Trophoblast cell (in vitro differentiated cells and primary cell): Measurements from ENCODE around the gene PPM1A.

Experiments used
- DNase-seq, 2 donors: peaks; one replicate each; pipeline ENCODE4 v3.0.0-alpha.2; 2016
- H2AFZ ChIP-seq: 2 replicates; pipeline ENCODE4 v1.6.1; 2013; ENCODE audit warnings: low read length, moderate library complexity, mild to moderate bottlenecking; ENCODE audit not compliant: insufficient read depth, poor library complexity
- H2AK5ac ChIP-seq: 2 replicates; pipeline ENCODE4 v1.6.1; 2013; ENCODE audit warnings: mild to moderate bottlenecking, low read length
- H2BK120ac ChIP-seq: 2 replicates; pipeline ENCODE4 v1.6.1; 2013; ENCODE audit warnings: low read length, mild to moderate bottlenecking, moderate library complexity; ENCODE audit not compliant: insufficient read depth, poor library complexity
- H2BK12ac ChIP-seq: 2 replicates; pipeline ENCODE4 v1.6.1; 2013; ENCODE audit warnings: mild to moderate bottlenecking, low read length, moderate library complexity
- H2BK5ac ChIP-seq: 2 replicates; pipeline ENCODE4 v1.6.1; 2013; ENCODE audit warnings: low read length, low read depth, moderate library complexity, mild to moderate bottlenecking; ENCODE audit not compliant: poor library complexity
- H3K14ac ChIP-seq: 2 replicates; pipeline ENCODE4 v1.6.1; 2013; ENCODE audit warnings: mild to moderate bottlenecking, low read length
- H3K18ac ChIP-seq: 2 replicates; pipeline ENCODE4 v1.6.1; 2013; ENCODE audit warnings: mild to moderate bottlenecking, low read length
- H3K23ac ChIP-seq: 2 replicates; pipeline ENCODE4 v1.6.1; 2013; ENCODE audit warnings: low read length
- H3K27ac ChIP-seq: 2 replicates; pipeline ENCODE4 v1.5.1; 2013; ENCODE audit warnings: low read depth, mild to moderate bottlenecking, inconsistent platforms, low read length, moderate library complexity
- H3K27me3 ChIP-seq: 2 replicates; pipeline ENCODE4 v1.6.1; 2013; ENCODE audit warnings: inconsistent platforms, mild to moderate bottlenecking, low read length, moderate library complexity; ENCODE audit not compliant: insufficient read depth
- H3K36me3 ChIP-seq, 2 experiments: 1 replicate in 1 of 2; 2 replicates in 1 of 2; pipeline ENCODE4 v1.6.1; 2013; ENCODE audit warnings: low read length in 2 of 2, mild to moderate bottlenecking in 2 of 2, moderate library complexity in 1 of 2; ENCODE audit not compliant: insufficient read depth in 2 of 2, control insufficient read depth in 1 of 2
- H3K4ac ChIP-seq: 2 replicates; pipeline ENCODE4 v1.6.1; 2013; ENCODE audit warnings: low read depth, mild to moderate bottlenecking, low read length, moderate library complexity
- H3K4me1 ChIP-seq, 2 experiments: 1 replicate in 1 of 2; 2 replicates in 1 of 2; pipeline ENCODE4 v1.6.1; 2013; ENCODE audit warnings: low read length in 2 of 2, mild to moderate bottlenecking in 2 of 2, moderate library complexity in 1 of 2; ENCODE audit not compliant: insufficient read depth in 2 of 2, control insufficient read depth in 1 of 2
- H3K4me2 ChIP-seq: 2 replicates; pipeline ENCODE4 v1.6.1; 2013; ENCODE audit warnings: inconsistent platforms, mild to moderate bottlenecking, low read length, moderate library complexity
- H3K4me3 ChIP-seq: 2 replicates; pipeline ENCODE4 v1.5.1; 2013; ENCODE audit warnings: mild to moderate bottlenecking, low read depth, low read length, inconsistent platforms
- H3K79me1 ChIP-seq: one replicate; pipeline ENCODE4 v1.6.1; 2013; ENCODE audit warnings: low read length
- H3K79me2 ChIP-seq: 2 replicates; pipeline ENCODE4 v1.6.1; 2013; ENCODE audit warnings: low read length, mild to moderate bottlenecking; ENCODE audit not compliant: control insufficient read depth, insufficient read depth, poor library complexity
- H3K9ac ChIP-seq: 2 replicates; pipeline ENCODE4 v1.6.1; 2013; ENCODE audit warnings: mild to moderate bottlenecking, low read length
- H3K9me3 ChIP-seq: 2 replicates; pipeline ENCODE4 v1.6.1; 2013; ENCODE audit warnings: low read depth, mild to moderate bottlenecking, control low read depth, inconsistent platforms, low read length; ENCODE audit not compliant: insufficient read depth
- H4K12ac ChIP-seq: 2 replicates; pipeline ENCODE4 v1.6.1; 2013; ENCODE audit warnings: low read depth, mild to moderate bottlenecking, low read length, moderate library complexity
- H4K8ac ChIP-seq: 2 replicates; pipeline ENCODE4 v1.6.1; 2013; ENCODE audit warnings: low read depth, mild to moderate bottlenecking, low read length, moderate library complexity
- H4K91ac ChIP-seq: one replicate; pipeline ENCODE4 v1.6.1; 2013; ENCODE audit warnings: low read depth, mild to moderate bottlenecking, low read length, moderate library complexity
- WGBS: extraction: QIAGEN DNeasy Blood & Tissue Kit; methylation state at CpG from one replicate; pipeline ENCODE4 v1.1.7; 2013; ENCODE audit warnings: missing lambda C conversion rate; ENCODE audit not compliant: insufficient read length, insufficient coverage; ENCODE audit errors: extremely low coverage; 5-methylcytosine and 5-hydroxymethylcytosine counted together

PPM1A gene

DNA sequence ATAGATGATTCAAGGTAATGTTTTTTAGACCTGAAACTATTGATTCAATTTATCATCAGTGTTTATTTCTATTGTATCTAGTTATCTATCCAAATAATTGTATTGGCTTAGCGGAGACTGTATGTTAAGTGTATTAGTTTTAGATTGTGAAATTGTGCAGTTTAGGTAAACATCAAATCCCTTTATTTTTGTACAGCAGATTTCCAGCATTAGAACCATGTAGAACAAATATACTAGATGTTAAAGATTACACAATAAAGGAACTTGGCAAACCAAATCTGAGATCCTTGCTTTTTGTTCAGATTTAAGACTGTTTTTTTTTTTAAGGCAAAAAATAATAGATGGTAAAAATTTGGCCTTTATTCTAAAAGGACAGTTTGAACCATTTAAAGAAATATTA, 39.3 kb downstream of the PPM1A start:
- H4K12ac ChIP-seq: no peak overlapping the region
- H2BK5ac ChIP-seq: no peak overlapping the region
- H3K18ac ChIP-seq: no peak overlapping the region
- no peak overlapping the region for H4K8ac ChIP-seq
- H2AFZ ChIP-seq: no peak overlapping the region
- H3K4me2 ChIP-seq: no peak overlapping the region
- H2AK5ac ChIP-seq: no peak overlapping the region
- no peaks in the 10 kb centered on the region for H3K79me2 ChIP-seq
- no peaks in the 10 kb centered on the region for H3K27me3 ChIP-seq
- no peak overlapping the region for H2BK12ac ChIP-seq
- H3K4me1 ChIP-seq: no peaks in the 10 kb centered on the region
- H3K9me3 ChIP-seq: no peaks in the 10 kb centered on the region
- no CpG with 5 or more reads among the region's 1 CpG for WGBS
- DNase-seq: no peak
- no peak overlapping the region for H3K4me3 ChIP-seq
- H3K23ac ChIP-seq: no peak overlapping the region
- H4K91ac ChIP-seq: no peak overlapping the region
- no peak overlapping the region for H3K27ac ChIP-seq
- H3K4ac ChIP-seq: no peak overlapping the region
- no peaks in the 10 kb centered on the region for H3K79me1 ChIP-seq
- H3K9ac ChIP-seq: no peak overlapping the region
- no peak overlapping the region for H2BK120ac ChIP-seq
- H3K36me3 ChIP-seq: peaks cover 0 to 2% of the 10 kb centered on the region in 2 experiments
- no peak overlapping the region for H3K14ac ChIP-seq

DNA sequence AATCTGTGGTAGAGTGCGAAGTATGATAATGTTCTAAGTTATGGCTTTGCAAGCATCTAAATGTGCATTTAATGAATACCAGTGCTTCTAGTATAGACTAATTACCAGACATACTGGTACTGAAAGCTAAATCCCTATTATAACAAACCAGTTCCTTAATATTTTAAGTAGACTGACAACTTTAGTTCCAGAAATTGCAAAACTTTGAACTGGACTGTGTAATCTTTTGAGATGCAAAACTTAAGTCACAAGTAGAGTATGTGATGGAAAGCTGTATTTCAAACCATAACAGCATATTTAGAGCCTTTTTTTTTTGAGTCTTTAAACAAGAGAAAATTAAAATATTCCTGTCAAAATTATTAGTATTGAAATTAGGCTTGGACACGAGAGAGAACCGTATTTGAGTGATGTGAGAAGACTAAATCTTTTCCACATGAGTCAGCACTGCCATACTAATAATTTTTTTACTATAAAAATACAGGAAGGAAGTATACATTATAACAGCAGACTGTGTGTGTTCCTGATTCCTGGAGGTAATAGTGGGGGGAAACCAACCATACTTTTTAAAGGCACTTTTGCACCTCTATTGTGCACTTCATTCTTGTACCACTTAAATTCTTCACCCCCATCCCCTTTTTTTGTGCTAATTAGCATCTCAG, 45.5 kb downstream of the PPM1A start:
- H4K12ac ChIP-seq: no peak overlapping the region
- no peak overlapping the region for H4K91ac ChIP-seq
- H2AFZ ChIP-seq: no peak overlapping the region
- no peak overlapping the region for H3K27ac ChIP-seq
- H3K79me1 ChIP-seq: no peaks in the 10 kb centered on the region
- H3K36me3 ChIP-seq: peaks cover 0 to 2% of the 10 kb centered on the region in 2 experiments
- H3K18ac ChIP-seq: no peak overlapping the region
- H3K4me1 ChIP-seq: no peaks in the 10 kb centered on the region
- H3K27me3 ChIP-seq: no peaks in the 10 kb centered on the region
- H3K23ac ChIP-seq: no peak overlapping the region
- no peak overlapping the region for H2BK12ac ChIP-seq
- no peak overlapping the region for H4K8ac ChIP-seq
- no peaks in the 10 kb centered on the region for H3K9me3 ChIP-seq
- H2BK120ac ChIP-seq: no peak overlapping the region
- H3K79me2 ChIP-seq: no peaks in the 10 kb centered on the region
- no peak overlapping the region for H3K4ac ChIP-seq
- no peak overlapping the region for H2AK5ac ChIP-seq
- no peak overlapping the region for H3K4me2 ChIP-seq
- DNase-seq: peak in 1 of 2 donors; percentile 76
- WGBS: no CpG with 5 or more reads among the region's 3 CpGs
- no peak overlapping the region for H3K9ac ChIP-seq
- H3K14ac ChIP-seq: no peak overlapping the region
- no peak overlapping the region for H2BK5ac ChIP-seq
- H3K4me3 ChIP-seq: no peak overlapping the region

DNA sequence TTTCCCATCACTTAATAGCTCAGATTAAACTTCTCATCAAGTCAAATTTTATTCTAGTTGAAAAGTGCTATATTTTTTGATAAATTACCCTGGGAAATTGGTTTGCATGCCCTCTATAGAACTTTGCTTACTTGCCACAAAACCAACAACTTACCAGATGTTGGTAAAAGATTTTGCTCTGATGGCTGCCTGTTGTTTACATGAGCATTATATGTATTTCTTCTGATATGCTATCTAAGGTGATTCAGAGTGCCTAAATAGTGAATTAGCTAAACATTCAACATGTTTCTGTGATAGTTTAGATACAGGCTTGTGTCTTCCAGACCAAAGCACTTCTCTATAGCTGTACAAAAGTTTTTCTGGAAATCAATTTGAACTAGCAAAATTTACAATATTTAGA, 51.0 kb downstream of the PPM1A start:
- H3K4ac ChIP-seq: no peak overlapping the region
- H3K23ac ChIP-seq: no peak overlapping the region
- H3K27me3 ChIP-seq: no peaks in the 10 kb centered on the region
- no peak overlapping the region for H3K27ac ChIP-seq
- H4K12ac ChIP-seq: no peak overlapping the region
- H2AFZ ChIP-seq: no peak overlapping the region
- H2BK12ac ChIP-seq: no peak overlapping the region
- no peak overlapping the region for H4K91ac ChIP-seq
- H3K79me1 ChIP-seq: no peaks in the 10 kb centered on the region
- DNase-seq: no peak
- H2BK120ac ChIP-seq: no peak overlapping the region
- H3K18ac ChIP-seq: no peak overlapping the region
- no peaks in the 10 kb centered on the region for H3K4me1 ChIP-seq
- H3K4me2 ChIP-seq: no peak overlapping the region
- no peak overlapping the region for H3K14ac ChIP-seq
- H2AK5ac ChIP-seq: no peak overlapping the region
- H2BK5ac ChIP-seq: no peak overlapping the region
- H3K9ac ChIP-seq: no peak overlapping the region
- no peaks in the 10 kb centered on the region for H3K36me3 ChIP-seq
- no peak overlapping the region for H3K4me3 ChIP-seq
- H4K8ac ChIP-seq: no peak overlapping the region
- H3K79me2 ChIP-seq: no peaks in the 10 kb centered on the region
- no peaks in the 10 kb centered on the region for H3K9me3 ChIP-seq

DNA sequence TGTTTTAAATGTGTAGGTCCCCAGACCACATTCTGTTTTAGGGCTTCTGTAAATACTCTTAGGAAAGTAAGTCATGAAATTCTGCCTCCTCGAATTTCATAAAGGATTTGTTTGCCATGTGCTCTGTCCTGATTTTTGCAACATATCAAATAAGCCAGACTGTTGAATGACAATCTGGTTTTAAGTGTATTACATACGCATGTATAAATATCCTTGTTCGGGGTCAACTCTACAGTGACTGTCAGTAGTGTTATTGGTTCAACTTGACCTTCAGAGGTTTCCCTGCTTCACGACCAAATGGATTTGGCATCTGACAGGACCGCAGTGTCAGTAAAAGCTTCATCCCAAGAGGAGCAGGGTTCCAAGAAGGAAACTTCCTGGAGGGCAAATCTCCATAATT, 52.7 kb downstream of the PPM1A start:
- no peak overlapping the region for H2AFZ ChIP-seq
- no peak overlapping the region for H3K4ac ChIP-seq
- H3K18ac ChIP-seq: no peak overlapping the region
- no peak overlapping the region for H3K23ac ChIP-seq
- no peak for DNase-seq
- H3K4me1 ChIP-seq: no peaks in the 10 kb centered on the region
- H2AK5ac ChIP-seq: no peak overlapping the region
- H3K27ac ChIP-seq: no peak overlapping the region
- no peak overlapping the region for H4K8ac ChIP-seq
- no peak overlapping the region for H3K4me2 ChIP-seq
- H3K14ac ChIP-seq: no peak overlapping the region
- no CpG with 5 or more reads among the region's 5 CpGs for WGBS
- H3K36me3 ChIP-seq: no peaks in the 10 kb centered on the region
- no peak overlapping the region for H4K91ac ChIP-seq
- H3K27me3 ChIP-seq: no peaks in the 10 kb centered on the region
- H3K9ac ChIP-seq: no peak overlapping the region
- H3K4me3 ChIP-seq: no peak overlapping the region
- H4K12ac ChIP-seq: no peak overlapping the region
- H2BK5ac ChIP-seq: no peak overlapping the region
- no peak overlapping the region for H2BK120ac ChIP-seq
- no peaks in the 10 kb centered on the region for H3K79me1 ChIP-seq
- no peaks in the 10 kb centered on the region for H3K79me2 ChIP-seq
- peaks cover 2% of the 10 kb centered on the region for H3K9me3 ChIP-seq
- no peak overlapping the region for H2BK12ac ChIP-seq
